C4-2B (cell line): ENCODE data around the gene ZFAND3.

ENCODE experiments used
- CTCF ChIP-seq: fragments of 450-650 bp; conservative IDR thresholded peaks from 2 replicates; pipeline ENCODE4 v1.5.1; 2017; ENCODE audit warnings: mild to moderate bottlenecking
- ZFX ChIP-seq: fragments of 450-650 bp; IDR thresholded peaks from 2 replicates; pipeline ENCODE4 v1.6.1; 2017

- TF ChIP-seq CTCF (no peak), ZFX (no peak)
These were observed 116.6 kb downstream of the ZFAND3 start for GRCh38 chr6:37936150-37936549.
